Fibroblast of skin of back (primary cell): ENCODE data around the gene CMTM6.
"Not testable (repeated sequence)": the region's sequence is repeated elsewhere in the genome, so short reads cannot be mapped to it uniquely, and the experiment has no call there.

Source experiments
- DNase-seq: peaks from one replicate; pipeline ENCODE4 v3.0.0-alpha.2; 2013

The CMTM6 gene

DNA sequence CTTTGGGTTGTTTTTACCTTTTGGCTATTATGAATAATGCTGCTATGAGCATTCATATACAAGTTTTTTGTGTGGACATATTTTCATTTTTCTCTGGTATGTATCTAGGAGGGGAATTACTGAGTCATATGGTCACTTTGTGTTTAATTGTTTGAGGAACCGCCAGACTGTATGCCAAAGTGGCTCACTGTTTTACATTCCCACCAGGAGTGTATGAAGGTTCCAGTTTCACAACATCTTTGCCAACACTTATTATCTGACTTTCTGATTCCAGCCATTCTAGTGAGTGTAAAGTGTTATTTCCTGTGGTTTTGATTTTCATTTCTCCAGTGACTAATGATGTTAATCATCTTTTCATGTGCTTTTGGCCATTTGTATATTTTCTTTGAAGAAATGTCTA lies 59.2 kb downstream of the CMTM6 start:
- peak; percentile 77 for DNase-seq

DNA sequence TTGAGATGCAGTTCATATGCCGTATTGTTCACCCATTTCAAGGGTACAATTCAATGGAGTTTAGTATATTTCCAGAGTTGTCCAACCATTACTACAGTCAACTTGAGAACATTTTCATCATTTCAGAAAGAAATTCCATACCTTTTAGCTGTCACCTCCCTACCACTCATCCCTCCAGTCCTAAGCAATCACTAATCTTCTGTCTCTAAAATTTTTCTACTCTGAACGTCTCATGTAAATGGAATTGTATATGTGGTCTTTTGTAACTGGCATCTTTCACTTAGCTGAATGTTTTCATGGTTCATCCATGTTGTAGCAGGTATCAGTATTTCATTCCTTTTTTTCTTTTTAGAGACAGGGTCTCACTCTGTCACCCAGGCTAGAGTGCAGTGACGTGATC lies 59.9 kb downstream of the CMTM6 start:
- peak; percentile 69 for DNase-seq

DNA sequence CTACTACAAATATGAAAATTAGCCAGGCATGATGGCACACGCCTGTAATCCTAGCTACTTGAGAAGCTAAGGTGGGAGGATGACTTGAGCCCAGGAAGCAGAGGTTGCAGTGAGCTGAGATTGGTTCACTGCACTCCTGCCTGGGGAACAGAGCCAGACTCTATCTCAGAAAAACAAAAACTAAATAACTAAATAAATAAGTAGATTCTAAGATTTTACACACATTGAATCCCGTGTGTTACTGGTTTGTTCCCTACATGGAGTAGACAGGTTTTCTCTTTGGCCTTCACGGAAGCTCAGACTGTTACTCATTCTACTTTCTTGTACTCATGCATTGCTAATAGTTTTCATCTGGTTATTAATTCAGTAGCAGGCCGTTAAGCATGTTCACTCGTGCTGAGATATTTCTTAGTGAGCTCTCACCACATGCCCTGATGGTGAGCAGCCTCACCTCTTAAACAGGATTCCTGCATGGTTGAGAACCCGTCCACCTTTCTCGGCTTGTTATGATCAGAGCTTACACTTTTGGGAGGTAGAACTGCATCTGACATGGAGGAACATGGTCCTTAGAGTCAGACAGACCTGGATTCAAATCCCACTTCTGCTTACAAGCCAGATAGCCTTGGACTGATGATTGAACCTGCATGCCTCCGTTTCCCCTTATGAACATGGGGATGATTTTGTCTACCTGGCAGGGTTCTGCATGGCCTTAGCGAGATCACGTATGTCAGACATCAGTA lies 61.9 kb downstream of the CMTM6 start:
- no peak for DNase-seq

DNA sequence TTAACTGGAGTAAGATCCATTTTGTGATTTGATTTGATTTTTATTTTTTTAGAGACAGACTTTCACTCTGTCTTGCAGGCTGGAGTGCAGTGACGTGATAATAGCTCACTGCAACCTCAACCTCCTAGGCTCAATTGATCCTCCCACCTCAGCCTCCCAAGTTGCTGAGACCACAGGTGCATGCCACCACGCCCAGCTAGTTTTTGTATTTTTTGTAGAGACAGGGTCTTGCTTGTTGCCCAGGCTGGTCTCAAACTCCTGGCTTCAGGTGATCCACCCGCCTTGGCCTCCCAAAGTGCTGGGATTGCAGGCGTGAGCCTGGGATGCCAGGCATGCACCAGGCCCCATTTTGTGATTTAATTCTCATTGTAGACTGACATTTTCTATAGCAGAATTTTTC lies 63.2 kb downstream of the CMTM6 start:
- not testable (repeated sequence) for DNase-seq

DNA sequence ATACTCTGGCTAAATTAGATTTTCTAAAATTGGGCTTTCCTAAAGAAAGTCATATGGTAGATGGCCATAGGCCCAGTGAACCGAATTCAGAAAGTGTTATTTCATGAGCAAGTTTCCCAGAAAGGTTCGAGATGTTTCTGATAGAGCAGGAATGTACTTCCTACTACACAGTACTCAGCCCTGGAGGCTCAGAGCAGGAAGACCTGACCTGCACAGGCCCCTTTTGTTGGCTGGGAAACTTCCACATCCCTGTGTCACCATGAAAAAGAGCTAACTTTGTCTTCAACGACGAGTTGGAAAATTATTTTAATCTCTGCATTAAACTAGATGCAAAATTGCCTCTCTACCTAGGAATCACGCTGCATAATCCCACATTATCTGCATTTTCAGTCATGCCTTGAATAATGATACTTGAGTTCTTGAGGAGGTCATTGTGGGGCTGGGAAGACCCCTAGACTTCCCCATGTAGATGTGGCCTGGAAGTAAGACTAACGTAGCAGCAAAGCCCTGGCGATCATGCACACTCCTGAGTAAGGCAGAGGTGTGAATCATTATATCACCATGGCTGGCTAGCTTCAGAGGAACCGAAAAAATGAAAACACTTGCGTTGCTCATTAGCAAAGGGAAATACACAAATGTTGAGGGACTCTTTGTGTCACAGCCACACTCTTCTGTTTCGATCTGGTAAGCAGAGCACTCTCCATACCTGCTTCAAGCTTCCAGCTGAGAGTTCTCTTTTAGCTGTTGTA lies 63.9 kb downstream of the CMTM6 start:
- no peak for DNase-seq

DNA sequence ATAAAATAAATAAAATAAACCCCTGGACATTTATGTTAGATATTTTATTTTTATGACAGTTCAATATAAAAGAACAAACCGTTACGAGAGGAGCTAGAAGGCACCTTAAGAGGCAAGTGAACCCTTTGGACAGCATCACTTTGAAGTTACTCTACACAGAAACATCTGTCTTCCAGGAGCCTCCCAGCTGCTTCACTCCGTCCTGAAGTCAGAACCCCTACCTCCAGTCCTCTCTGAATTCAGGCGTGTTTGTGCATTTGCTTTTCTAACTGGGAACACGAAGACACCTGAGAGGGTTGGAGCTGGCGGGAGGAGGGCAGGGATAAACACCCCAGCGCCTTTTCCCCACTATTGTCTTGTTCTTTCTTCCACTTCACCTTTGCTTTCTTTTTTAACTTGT lies 64.8 kb downstream of the CMTM6 start:
- DNase-seq: no peak

DNA sequence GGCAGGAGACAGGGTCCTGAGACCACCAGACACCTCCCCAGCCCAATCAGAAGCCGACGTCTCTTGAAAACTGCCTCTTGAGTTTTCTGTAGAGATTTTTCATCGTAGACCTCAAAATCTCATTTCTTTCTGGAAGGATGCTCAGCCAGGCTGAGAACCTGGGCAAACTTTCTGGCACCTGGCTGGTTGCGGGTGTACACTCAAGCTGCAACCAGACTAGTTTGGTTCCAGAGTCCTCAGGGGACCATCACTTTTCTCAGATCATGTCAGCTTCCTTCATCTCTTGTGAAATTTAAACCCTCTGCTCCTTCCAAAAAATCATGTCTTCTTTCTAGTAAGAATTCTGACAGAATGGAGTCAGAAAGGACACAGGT lies 65.8 kb downstream of the CMTM6 start:
- no peak for DNase-seq

DNA sequence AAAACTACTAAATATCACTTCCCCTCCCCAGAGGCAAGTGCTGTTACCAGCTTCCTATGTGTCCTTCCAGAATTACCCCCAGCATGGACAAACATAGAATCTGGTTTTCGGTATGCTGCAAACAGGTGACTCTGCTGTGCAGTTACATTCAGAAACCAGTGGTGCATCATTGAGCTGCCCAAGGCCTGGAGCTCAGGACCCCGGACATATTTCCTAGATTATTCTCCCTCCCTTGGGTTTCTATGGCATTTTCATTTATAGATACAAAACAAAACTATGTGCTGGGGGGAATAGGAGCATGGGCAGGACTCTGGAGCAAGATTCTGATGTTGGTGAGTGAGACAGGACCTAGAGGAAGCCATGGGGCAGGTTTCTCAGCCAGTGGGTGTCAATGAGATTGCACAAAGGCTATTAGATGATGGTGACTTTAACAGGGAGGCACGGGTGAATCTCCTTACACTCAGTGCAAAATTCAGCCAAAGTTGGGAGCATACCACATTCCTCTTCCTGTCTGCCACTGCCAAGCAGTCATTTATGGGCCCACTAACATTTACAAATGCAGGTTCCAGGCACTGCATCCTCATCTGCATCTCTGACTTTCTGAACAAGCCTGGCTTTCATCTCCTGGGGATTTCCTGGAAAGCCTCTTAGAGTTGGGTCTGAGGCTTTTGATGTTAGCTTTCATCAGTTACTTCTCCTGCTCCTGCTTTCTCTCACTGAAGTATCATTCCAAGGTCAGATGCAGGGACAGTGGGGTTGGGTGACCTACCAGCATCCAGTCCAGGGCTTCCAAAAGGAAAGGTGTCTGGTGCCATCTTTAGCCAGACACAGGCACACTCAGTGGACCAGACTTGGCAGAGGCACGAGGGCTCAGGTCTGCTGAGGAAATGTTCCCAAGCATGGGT lies 66.5 kb downstream of the CMTM6 start:
- no peak for DNase-seq

DNA sequence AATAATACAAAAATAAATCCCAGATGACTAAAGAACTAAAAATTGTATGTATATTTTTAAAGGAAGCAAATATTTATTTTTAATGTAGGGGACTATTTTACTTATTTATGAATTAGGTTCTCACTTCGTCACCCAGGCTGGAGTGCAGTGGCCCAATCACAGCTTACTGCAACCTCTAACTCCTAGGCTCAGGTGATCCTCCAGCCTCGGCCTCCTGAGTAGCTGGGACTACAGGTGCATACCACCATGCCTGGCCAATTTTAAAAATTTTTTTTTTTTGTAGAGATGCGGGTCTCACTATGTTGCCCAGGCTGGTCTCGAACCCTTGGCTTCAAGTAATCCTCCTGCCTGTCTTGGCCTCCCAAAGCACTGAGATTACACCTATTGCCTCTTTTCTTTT lies 68.4 kb downstream of the CMTM6 start:
- no peak for DNase-seq

DNA sequence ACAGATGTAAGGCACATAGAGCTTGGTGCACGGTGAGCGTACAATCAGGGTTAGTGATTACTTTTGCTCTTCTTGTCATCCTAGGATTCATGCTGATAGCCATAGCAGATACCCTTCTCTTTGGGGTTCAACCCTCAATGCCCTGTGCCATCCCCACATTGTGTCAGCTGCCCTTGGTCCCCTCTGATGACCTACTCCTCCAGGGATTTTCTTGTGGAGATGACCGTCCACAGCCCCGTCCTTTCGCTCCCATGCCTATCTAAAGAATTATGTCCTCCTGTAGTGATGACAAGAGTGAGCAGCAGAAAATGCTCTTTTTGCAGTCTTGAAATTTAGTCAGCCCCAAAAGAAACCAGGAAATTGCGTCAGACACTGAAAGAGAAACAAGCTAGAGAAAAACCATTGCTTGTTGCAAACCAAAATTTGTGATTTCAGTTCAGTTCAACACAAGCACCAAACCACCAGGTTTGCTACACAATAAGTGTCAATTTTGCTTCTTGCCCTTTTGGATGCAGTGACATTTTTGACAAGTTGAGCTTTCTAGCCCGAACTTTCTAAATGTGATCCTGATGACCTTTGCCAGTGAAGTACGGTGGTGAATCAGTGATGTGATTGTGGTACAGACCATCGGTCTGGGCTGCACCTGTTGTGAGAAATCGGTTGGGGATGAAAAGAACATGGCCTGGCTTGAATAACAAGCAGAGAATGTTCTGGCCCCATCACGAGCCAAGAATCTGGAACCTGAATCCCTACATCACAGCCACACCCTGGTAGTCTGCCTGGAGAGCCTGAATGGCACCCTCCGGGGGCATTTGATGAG lies 69.7 kb downstream of the CMTM6 start:
- DNase-seq: no peak

DNA sequence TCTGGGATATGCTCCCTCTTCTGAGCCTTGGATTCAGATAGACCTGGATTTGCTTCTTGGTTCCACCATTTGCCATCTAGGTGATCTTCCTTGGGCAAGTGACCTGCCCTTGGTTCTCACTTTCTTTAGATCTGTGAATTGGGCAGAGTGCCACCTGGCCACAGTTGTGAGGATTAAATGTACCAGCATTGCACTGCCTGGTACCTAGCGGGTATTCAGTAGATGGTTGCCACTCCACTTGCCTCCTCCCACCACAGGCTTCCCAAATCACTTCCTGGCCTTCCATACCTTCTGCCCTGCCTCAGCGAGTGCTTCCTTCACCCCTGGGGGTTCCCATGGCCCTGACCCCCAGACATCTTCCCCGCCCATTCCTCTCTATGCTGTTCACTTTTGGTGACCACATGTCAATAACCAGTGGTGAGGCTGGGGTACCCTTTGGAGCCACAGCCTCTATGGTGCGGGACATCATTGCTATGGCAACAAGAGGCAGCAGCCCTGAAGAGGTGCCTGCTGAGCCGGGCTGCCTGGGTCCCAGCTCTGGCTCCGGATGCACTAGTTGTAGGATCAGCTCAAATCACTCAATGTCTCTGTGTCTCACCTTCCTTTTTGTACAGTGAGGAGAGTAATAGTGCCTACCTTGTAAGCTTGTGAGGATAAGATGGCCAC lies 70.5 kb downstream of the CMTM6 start:
- no peak for DNase-seq

DNA sequence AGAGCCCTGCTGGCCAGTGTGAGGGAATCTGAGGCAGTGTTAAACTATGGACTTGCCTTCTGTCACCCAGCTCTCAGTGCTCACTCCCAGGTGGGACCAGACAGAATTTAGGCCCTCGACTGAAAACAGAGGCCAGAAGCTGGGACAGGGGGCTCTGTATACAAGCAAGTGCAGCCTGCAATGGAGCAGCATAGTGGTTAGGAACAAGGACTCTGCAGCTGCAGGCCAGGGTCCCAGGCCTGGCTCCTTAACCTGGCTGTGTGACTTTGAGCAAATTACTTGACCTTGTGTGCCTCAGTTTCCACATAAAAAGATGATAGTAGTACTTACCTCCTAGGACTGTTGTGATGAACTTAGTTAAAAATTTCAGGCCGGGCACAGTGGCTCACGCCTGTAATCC lies 71.2 kb downstream of the CMTM6 start:
- DNase-seq: no peak
